Brain microvascular endothelial cell (primary cell): ENCODE measurements around the gene LMAN1.

Experiments used
- DNase-seq: peaks from one replicate; pipeline ENCODE4 v3.0.0-alpha.2; 2020
- H3K27ac ChIP-seq: fragments of 250-450 bp; sonication (Bioruptor Pico); 2 replicates; pipeline ENCODE4 v1.5.1; 2020; ENCODE audit warnings: mild to moderate bottlenecking, moderate library complexity
- H3K27me3 ChIP-seq: fragments of 250-450 bp; sonication (Bioruptor Pico); replicated peaks from 2 replicates; pipeline ENCODE4 v1.5.1; 2020; ENCODE audit warnings: mild to moderate bottlenecking
- H3K36me3 ChIP-seq: fragments of 250-450 bp; sonication (Bioruptor Pico); replicated peaks from 2 replicates; pipeline ENCODE4 v1.5.1; 2020; ENCODE audit warnings: mild to moderate bottlenecking
- H3K4me3 ChIP-seq: 2 replicates; pipeline ENCODE4 v1.5.1; 2011; ENCODE audit warnings: low read depth, mild to moderate bottlenecking, control low read depth, low read length, moderate library complexity
- in situ Hi-C: cut with HindIII; loops from 2 replicates; pipeline ENCODE4 v1.10.0; 2017; ENCODE audit warnings: low sequenced_read_pairs, low pct_ligation_motif_present
- TF ChIP-seq, protein P1 (sequence below): IDR thresholded peaks from 2 replicates; pipeline ENCODE4 v1.5.1; 2011; ENCODE audit warnings: low read depth, mild to moderate bottlenecking, moderate library complexity, low read length, control low read depth, inconsistent platforms; ENCODE audit errors: missing control alignments

Gene LMAN1

DNA sequence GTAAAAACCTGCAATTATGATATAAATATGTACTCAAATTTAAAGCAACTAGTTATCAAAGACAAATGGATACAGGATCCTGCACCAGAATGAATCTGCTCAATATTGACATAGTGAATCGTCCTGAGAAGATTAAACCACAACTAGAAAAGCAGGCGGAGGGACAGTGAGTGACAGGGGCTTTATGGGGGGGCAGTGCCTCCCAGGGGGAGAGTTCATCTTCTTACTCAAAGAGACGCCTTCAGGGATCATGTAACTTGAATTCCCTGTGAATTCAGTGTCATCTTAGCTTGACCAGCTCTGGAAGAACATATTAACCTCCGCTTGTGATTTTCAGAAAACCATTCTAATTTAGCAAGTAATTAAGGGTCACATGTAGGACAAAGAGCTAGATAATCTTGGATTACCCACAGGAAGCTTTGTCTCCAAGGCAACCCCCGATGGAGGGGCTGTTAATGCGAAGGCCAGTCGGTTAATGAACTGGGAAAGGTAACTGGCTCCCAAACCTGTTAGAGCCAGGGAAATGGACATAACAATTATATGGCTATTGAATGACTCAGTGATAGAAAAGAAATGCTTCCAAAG, 17.4 kb upstream of the LMAN1 start:
- TF ChIP-seq, protein P1, sequence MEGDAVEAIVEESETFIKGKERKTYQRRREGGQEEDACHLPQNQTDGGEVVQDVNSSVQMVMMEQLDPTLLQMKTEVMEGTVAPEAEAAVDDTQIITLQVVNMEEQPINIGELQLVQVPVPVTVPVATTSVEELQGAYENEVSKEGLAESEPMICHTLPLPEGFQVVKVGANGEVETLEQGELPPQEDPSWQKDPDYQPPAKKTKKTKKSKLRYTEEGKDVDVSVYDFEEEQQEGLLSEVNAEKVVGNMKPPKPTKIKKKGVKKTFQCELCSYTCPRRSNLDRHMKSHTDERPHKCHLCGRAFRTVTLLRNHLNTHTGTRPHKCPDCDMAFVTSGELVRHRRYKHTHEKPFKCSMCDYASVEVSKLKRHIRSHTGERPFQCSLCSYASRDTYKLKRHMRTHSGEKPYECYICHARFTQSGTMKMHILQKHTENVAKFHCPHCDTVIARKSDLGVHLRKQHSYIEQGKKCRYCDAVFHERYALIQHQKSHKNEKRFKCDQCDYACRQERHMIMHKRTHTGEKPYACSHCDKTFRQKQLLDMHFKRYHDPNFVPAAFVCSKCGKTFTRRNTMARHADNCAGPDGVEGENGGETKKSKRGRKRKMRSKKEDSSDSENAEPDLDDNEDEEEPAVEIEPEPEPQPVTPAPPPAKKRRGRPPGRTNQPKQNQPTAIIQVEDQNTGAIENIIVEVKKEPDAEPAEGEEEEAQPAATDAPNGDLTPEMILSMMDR = no peak
- no peaks in the 10 kb centered on the region for H3K27me3 ChIP-seq
- in situ Hi-C loops = no loop called here
- DNase-seq = no peak
- no peaks in the 10 kb centered on the region for H3K36me3 ChIP-seq
- no peak overlapping the region for H3K4me3 ChIP-seq
- H3K27ac ChIP-seq = no peak overlapping the region

DNA sequence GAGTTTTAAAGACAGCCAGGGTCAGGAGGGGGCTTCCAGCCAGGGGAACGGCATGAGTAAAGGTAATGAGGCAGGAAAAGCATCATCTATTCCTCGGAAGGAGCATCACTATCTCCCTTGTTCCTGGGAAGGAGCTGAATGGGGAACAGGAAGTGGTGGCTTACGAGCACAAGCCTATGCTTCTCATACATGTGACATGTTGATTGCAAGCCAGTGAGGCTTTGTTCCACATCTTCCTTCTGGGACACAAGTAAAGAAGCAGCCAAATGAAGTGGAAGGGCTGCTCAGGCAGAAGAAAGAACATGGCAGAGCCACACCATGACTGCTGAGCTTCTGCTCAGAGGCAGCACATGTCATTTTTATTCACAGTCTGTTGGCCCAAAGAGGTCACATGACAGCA, 15.1 kb upstream of the LMAN1 start:
- DNase-seq = no peak

DNA sequence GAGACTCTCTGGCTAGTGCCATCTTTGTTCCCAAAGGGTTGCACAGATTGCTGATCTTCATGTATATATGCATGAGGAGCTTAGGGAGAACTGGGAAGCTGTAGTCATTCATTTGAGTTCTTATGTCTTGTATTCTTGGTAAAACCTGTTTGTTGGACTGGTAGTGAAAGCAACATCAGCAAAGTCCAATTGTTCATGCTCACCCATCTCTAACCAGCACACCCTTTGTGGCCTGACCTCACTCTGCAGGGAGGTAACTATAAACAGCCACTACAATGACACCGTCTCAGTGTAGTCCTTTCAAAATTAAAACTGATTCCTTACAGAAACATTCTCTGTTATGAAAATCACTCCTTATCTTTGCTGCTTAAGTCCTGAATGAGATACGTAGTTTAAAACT, 13.9 kb upstream of the LMAN1 start:
- no peak overlapping the region for H3K27ac ChIP-seq
- TF ChIP-seq, protein P1 = no peak
- in situ Hi-C loops = no loop called here

More for the DNA sequence above, 15.1 kb upstream of the LMAN1 start:
- Histone ChIP-seq H3K27me3 (no peaks in the 10 kb centered on the region), H3K36me3 (no peaks in the 10 kb centered on the region), H3K4me3 (no peak overlapping the region), H3K27ac (no peak overlapping the region)
- TF ChIP-seq, protein P1 = no peak
- in situ Hi-C loops = no loop called here

DNA sequence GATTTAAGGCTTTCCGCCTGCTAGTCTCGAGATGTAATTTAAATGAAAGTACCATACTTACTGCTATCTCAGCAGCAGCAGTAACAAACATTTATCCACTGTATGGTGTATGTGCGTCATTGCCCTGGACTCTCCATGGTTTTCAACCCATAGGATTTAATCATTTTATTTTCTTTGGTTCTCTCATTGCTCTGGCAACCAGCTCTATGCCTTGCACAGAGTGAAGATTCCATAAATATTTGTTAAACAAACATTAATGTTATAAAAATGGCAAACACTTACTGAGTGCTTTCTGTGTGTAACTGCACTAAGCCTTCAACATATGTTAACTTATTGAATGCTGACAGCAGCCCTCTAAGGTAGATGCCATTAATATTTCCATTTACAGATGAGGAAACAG, 1.3 kb upstream of the LMAN1 start:
- in situ Hi-C loops = no loop called here
- DNase-seq = peak; percentile 9
- H3K27ac ChIP-seq = no peak overlapping the region
- H3K27me3 ChIP-seq = no peaks in the 10 kb centered on the region
- peaks cover 1% of the 10 kb centered on the region for H3K36me3 ChIP-seq
- TF ChIP-seq, protein P1 = no peak
- H3K4me3 ChIP-seq = no peak overlapping the region

More for the DNA sequence above, 13.9 kb upstream of the LMAN1 start:
- no peaks in the 10 kb centered on the region for H3K36me3 ChIP-seq
- no peaks in the 10 kb centered on the region for H3K27me3 ChIP-seq
- H3K4me3 ChIP-seq = no peak overlapping the region
- no peak for DNase-seq

DNA sequence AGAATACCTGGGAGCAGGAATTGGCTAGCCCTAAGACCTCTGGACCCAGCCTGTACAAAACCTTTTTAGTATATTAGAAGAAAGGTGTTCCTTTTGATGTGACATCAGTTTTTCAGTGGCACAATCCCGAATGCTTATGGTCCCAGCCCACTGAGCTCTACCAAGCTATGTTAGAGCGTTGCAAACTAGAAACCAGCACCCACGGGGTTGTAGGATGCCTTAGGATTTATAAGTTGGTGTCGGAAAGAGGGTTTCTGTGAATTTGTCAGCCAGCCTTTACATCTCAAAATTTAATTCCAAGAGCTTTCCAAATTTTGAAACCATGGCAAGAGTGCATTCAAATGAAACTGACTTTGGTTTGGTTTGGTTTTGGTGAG, 499 bp upstream of the LMAN1 start:
- in situ Hi-C loops = no loop called here
- DNase-seq = no peak
- no peaks in the 10 kb centered on the region for H3K27me3 ChIP-seq
- H3K27ac ChIP-seq = no peak overlapping the region
- peaks cover 9% of the 10 kb centered on the region for H3K36me3 ChIP-seq
- H3K4me3 ChIP-seq = peak overlapping the region; percentile 99
- TF ChIP-seq, protein P1 = no peak

DNA sequence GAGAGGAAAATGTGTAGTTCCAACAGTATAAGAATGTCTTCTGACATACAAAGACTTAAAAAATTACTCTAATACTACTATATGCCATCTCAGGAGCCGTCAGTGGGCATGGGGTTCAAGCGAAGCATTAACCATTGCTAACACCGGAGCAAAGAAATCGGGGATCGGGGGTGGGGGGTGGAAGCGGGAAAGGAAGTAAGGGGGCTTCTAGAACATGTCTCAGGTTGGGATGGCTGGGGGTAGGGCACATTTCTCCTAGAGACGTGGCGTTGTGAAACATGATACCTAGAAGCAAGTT, 702 bp downstream of the LMAN1 start:
- peak; percentile 72 for DNase-seq
- TF ChIP-seq, protein P1 = no peak
- no peaks in the 10 kb centered on the region for H3K27me3 ChIP-seq
- in situ Hi-C loops = no loop called here
- H3K36me3 ChIP-seq = peaks cover 19% of the 10 kb centered on the region
- H3K27ac ChIP-seq = peak overlapping the region; percentile 90
- H3K4me3 ChIP-seq = peak overlapping the region; percentile 99
